Hepatocyte (in vitro differentiated cells): Measurements from ENCODE around the gene PLEKHG3.

Experiments used
- EZH2 ChIP-seq: fragments of 200-600 bp; sonication (generic); IDR thresholded peaks from 2 replicates; pipeline ENCODE4 v1.6.1; 2016; ENCODE audit warnings: antibody characterized with exemption, mild to moderate bottlenecking, borderline replicate concordance
- EZH2phosphoT487 ChIP-seq: fragments of 200-600 bp; sonication (generic); IDR thresholded peaks from one replicate; pipeline ENCODE4 v1.6.1; 2018; ENCODE audit warnings: antibody characterized with exemption, mild to moderate bottlenecking, low read depth, moderate library complexity; ENCODE audit not compliant: unreplicated experiment, severe bottlenecking
- TF ChIP-seq, protein P1 (sequence below): fragments of 200-600 bp; sonication (generic); IDR thresholded peaks from 2 replicates; pipeline ENCODE4 v1.5.1; 2016; ENCODE audit warnings: antibody characterized with exemption, mild to moderate bottlenecking; ENCODE audit not compliant: poor library complexity

DNA sequence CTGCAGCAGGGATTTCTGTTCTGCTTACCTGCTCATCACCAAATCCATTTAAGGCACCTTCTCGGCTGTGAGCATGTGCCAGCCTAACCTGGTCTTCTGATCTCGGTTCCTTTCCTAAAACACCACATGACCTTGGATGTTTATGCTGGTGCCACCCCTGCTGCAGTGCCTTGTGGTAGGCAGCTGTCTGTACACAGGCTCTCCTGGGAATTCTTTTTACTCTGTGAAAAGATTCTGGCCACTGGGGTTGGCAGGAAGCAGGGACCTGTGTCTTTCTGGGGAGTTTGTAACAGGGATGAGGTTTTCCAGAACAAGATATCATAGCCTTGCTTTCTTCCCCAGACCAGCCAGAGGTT is 10.4 kb upstream of the PLEKHG3 start:
- TF ChIP-seq, protein P1, sequence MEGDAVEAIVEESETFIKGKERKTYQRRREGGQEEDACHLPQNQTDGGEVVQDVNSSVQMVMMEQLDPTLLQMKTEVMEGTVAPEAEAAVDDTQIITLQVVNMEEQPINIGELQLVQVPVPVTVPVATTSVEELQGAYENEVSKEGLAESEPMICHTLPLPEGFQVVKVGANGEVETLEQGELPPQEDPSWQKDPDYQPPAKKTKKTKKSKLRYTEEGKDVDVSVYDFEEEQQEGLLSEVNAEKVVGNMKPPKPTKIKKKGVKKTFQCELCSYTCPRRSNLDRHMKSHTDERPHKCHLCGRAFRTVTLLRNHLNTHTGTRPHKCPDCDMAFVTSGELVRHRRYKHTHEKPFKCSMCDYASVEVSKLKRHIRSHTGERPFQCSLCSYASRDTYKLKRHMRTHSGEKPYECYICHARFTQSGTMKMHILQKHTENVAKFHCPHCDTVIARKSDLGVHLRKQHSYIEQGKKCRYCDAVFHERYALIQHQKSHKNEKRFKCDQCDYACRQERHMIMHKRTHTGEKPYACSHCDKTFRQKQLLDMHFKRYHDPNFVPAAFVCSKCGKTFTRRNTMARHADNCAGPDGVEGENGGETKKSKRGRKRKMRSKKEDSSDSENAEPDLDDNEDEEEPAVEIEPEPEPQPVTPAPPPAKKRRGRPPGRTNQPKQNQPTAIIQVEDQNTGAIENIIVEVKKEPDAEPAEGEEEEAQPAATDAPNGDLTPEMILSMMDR = no peak
- TF ChIP-seq EZH2 = no peak
- TF ChIP-seq EZH2phosphoT487 = no peak
